Measurements from ENCODE around the gene CRISPLD2. TPM values are rescaled to one million over a fixed set of nuclear protein-coding genes. Genes with fewer than 3 reads are reported as not detected.

Gene CRISPLD2
- total and polyA plus RNA-seq, 9 of the 15 experiments (the other 6 are each of a cell fraction or from before 2014, with no cell fraction given), result 0.03 to 0.24 (median 0.04) TPM; not detected in 4

GRCh38 chr16:84879569-84880487, 60.0 kb downstream of the CRISPLD2 start (continued):
- TF ChIP-seq GTF2E2 (tag; IDR thresholded peaks at IDR 0.05) (no peak), ESRRB (CRISPR knock-in tag; IDR thresholded peaks at IDR 0.05; ENCODE audit: borderline replicate concordance) (no peak), SLC30A9 (CRISPR knock-in tag; IDR thresholded peaks at IDR 0.05) (no peak), MYBL2 (IDR thresholded peaks at IDR 0.05; ENCODE audit: low read depth) (no peak; the same call in 1 of the 2 replicates), MYBL2 (CRISPR knock-in tag; IDR thresholded peaks at IDR 0.05; ENCODE audit: borderline replicate concordance) (no peak), CREB3L1 (IDR thresholded peaks at IDR 0.05; ENCODE audit: borderline replicate concordance, low read depth) (peak; percentile 63; the same call in 1 of the 2 replicates), HDGF (IDR thresholded peaks at IDR 0.05) (peak; percentile 56; the same call in 1 of the 2 replicates), JUN (IDR thresholded peaks at IDR 0.05; ENCODE audit: borderline replicate concordance, low read depth, low read length) (peak; percentile 98), JUN (CRISPR knock-in tag; IDR thresholded peaks at IDR 0.05; ENCODE audit: borderline replicate concordance) (no peak), RCOR1 (IDR thresholded peaks at IDR 0.05; ENCODE audit: borderline replicate concordance in 1 of 2, low read depth in 2 of 2, low read length in 2 of 2) (peak; percentile 62 to 97; a peak in 3 of 4 replicates), ADNP (tag; IDR thresholded peaks at IDR 0.05) (peak; percentile 76), ZNF133 (CRISPR knock-in tag; IDR thresholded peaks at IDR 0.05) (no peak), PURB (CRISPR knock-in tag; IDR thresholded peaks at IDR 0.05; ENCODE audit: low read depth) (no peak), SMARCB1 (IDR thresholded peaks at IDR 0.05; ENCODE audit: insufficient read length, low read depth) (no peak), DLX4 (CRISPR knock-in tag; IDR thresholded peaks at IDR 0.05) (no peak), CHD1 (IDR thresholded peaks at IDR 0.05; ENCODE audit: low read length) (no peak), ZNF780A (CRISPR knock-in tag; IDR thresholded peaks at IDR 0.05) (no peak), HNRNPL (IDR thresholded peaks at IDR 0.05; ENCODE audit: low read depth, low read length) (no peak), POLR2AphosphoS5 (IDR thresholded peaks at IDR 0.05; ENCODE audit: control insufficient read depth, insufficient read depth, low read depth, low read length) (peak; percentile 77; the same call in 1 of the 2 replicates), RNF2 (IDR thresholded peaks at IDR 0.05) (peak; percentile 93), PKNOX1 (IDR thresholded peaks at IDR 0.05) (peak; percentile 94), NFYB (IDR thresholded peaks at IDR 0.05; ENCODE audit: extremely low read depth, insufficient read length) (no peak), KLF10 (CRISPR knock-in tag; IDR thresholded peaks at IDR 0.05) (no peak), MEF2A (IDR thresholded peaks at IDR 0.05; ENCODE audit: control insufficient read depth, low read depth, low read length) (no peak), ZNF165 (CRISPR knock-in tag; IDR thresholded peaks at IDR 0.05; ENCODE audit: borderline replicate concordance) (no peak), EP300 (IDR thresholded peaks at IDR 0.05; ENCODE audit: low read length) (peak; percentile 91), ZC3H11A (IDR thresholded peaks at IDR 0.05; ENCODE audit: low read depth, low read length) (no peak), ZNF354B (CRISPR knock-in tag; IDR thresholded peaks at IDR 0.05) (no peak; the same call in 1 of the 2 replicates)
